GM20431 (cell line): Measurements from ENCODE around the gene MARCKSL1.

Experiments used
- in situ Hi-C: fragments of 300-500 bp; cut with MseI, MboI; formaldehyde crosslinking; loops from one replicate; pipeline ENCODE4 v1.15.0; 2020; ENCODE audit warnings: low sequenced_read_pairs; ENCODE audit not compliant: unreplicated experiment

MARCKSL1 gene

DNA sequence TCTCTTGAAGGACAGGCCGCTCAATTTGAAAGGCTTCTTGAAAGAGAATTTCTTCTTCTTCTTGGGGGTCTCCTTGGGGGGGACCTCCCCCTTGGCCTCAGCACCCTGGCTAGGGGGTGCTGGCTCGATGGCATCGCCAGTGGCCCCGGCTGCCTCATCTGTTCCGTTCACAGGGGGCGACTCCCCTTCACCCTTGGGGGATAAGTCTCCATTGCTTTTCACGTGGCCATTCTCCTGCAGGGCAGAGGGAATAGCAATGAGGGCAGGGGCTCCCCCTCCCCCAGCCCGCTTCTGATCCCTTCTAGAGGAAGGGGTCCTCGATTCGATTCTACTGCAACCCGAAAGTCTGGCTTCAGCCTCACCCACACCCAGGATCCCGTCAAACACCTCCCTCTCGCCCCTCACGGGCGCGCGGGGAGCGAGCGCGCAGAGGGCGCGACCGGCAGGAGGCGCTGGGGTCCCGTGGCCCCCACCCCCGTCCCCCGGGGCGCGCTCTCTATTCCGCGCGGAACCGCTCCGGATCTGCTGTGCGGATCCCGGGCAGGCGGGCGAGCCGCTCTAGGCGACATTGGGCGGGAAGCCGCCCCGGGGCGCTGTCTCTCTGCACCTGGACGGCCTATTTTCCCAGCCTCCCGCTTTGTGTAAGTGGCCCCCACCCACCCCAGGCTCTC, 1.0 kb downstream of the MARCKSL1 start:
- in situ Hi-C loops = no loop called here

DNA sequence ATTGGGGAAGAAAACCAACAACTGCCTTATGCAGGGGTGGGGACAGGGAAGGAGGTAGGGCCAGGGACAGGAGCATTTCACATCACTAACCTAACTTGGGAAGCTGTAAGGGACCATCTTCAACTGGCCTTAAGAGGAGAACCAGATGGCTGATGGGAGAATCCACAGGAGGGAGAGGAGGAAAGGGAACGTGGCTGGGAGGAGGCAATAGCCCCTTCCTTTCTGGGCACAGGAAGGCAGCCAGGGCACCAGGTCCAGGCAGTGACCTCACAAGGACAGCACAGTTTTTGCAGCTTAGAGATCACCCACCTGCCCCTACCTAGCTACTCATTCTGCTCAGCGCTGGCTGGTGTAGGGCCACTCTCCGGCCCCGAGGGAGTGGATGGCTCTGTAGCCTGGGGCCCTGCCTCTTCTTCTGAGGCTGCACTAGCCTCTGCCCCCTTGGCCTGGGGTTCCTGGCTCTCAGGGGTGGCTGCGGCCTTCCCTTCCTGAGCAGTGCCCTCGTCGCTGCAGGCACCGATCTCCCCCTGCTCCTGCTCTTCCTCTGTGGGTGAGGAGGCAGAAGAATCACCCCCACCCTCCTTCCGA, 1.7 kb downstream of the MARCKSL1 start:
- in situ Hi-C loops = no loop called here

DNA sequence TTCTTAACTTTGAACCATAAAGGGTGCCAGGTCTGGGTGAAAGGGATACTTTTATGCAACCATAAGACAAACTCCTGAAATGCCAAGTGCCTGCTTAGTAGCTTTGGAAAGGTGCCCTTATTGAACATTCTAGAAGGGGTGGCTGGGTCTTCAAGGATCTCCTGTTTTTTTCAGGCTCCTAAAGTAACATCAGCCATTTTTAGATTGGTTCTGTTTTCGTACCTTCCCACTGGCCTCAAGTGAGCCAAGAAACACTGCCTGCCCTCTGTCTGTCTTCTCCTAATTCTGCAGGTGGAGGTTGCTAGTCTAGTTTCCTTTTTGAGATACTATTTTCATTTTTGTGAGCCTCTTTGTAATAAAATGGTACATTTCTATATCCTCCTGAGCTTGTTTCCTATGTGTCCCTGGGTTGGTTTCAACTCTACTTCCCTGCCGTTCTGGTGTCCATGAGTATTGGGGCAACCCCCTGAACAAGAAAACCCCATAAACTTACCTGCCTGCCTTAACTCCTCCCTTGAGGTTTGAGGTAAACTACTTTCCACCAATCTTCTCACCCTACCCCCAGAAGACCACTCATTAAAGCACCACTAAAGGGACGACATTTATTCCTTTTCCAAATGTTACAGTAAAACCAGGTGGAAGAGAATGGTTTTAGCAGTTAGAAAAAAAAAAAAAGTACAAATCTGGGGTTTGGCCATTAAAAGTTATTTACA, 2.6 kb downstream of the MARCKSL1 start:
- in situ Hi-C loops = no loop called here

DNA sequence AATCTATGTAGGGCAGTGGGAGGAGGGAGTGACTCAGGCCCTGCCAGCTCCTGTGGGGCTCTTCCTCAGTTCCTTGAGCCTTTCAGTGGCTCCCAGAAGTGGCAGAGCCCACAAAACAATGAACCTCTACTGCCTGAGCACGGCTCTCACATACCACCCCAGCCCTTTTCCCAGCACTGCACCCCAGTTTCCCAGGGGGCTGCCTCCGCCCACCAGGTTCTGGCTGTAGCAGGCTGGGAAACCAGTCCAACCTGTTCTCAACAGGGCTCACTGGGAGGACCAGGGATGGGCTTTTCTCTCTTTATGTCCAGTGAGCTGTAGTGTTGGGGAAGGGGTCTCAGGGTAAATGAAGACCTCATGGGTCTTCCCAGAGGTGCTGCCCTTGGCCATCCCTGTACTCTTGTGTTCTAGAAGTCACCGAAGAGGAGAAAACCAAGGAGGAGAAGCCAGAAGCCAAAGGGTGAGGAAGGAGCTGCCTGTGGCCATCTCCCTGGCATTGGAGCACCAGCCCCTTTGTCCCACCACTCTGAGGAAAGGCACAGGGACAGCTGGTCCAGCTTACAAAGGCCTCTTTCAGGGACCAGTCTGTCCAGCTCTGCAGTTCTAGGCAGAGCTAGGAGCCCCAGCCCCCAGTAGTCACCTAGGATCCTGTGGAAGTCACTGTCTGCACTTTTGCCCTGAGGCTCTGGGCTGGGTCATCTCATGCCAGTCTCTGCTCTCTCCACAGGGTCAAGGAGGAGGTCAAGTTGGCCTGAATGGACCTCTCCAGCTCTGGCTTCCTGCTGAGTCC, 3.5 kb downstream of the MARCKSL1 start:
- in situ Hi-C loops = no loop called here

DNA sequence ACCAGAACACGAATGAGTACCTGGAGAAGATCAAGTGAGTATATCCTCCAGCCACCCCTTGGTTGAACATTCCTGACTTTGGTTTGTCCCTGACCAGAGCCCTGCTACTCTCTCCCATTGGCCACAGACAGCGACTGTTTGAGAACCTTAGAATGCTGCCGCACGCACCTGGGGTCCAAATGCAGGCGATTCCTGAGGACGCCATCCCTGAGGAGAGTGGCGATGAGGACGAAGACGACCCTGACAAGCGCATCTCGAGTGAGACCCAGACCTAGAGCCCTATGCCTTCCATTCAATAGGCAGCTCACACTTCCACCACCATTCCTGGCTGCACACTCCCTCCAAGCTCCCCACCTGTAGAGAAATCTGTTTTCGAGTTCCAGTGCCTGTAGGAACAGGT, 4.5 kb downstream of the MARCKSL1 start:
- in situ Hi-C loops = no loop called here

DNA sequence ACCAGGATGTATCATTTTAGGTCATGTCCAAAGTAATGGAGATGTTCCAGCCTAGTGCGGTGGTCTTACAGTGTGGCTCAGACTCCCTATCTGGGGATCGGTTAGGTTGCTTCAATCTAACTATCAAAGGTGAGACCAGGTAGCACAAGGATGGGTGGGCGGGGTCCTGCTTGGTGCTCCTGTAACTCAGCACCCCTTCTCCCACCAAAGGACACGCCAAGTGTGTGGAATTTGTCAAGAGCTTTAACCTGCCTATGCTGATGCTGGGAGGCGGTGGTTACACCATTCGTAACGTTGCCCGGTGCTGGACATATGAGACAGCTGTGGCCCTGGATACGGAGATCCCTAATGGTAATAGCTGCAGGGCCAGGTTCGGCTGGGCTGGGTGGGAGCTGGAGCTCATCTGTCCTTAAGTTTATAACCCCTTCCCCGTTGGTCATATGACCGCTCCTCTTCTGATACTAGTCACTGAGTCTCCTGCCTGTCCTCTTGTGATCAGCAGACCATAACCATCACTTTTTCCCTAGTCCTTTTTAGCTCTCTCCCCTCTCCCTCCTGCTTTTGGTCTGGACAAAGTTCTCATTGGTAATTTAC, 5.4 kb downstream of the MARCKSL1 start:
- in situ Hi-C loops = no loop called here

DNA sequence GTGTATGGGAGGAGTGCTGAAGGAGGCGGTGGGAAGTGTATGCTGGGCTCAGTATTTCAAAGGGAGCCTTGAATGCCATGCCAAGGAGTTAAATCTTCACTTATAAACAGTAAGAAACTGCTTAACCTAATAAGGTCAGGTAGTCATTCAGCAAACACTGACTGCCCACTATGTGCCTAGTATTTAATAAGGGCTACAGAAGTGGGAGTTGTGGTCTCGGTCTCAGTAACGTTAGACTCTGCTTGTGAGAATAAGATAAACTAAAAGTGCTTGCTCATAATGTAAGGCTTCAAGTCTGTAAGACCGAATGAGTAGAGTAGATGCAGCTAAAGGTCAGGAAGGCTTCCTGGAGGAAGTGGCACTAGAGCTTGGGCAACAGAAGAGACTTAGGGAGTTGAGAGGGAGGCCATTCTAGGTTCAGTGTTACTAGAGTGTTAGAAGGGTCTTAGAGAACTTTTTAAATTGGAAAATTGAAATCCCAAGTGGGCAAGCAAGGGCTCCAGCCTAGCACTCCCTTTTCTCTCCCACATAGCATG, 6.0 kb downstream of the MARCKSL1 start:
- in situ Hi-C loops = no loop called here

DNA sequence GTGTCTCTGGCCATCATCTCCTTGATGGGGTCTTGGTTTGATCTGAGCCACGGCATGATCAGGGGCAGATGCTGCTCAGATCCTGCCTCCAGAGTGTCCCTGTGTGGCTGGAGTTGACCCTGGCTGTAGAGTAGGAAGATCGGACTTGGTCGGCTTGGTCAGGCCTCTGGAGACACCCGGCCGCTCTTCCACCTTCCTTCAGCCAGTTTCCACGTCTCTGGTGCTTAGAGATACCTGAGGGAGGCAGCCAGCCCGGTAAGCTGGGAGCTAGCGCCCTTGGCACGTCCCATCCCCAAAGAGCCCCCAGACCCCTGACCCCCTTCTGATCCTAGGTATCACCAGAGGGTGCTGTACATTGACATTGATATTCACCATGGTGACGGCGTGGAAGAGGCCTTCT, 8.8 kb downstream of the MARCKSL1 start:
- in situ Hi-C loops = no loop called here

DNA sequence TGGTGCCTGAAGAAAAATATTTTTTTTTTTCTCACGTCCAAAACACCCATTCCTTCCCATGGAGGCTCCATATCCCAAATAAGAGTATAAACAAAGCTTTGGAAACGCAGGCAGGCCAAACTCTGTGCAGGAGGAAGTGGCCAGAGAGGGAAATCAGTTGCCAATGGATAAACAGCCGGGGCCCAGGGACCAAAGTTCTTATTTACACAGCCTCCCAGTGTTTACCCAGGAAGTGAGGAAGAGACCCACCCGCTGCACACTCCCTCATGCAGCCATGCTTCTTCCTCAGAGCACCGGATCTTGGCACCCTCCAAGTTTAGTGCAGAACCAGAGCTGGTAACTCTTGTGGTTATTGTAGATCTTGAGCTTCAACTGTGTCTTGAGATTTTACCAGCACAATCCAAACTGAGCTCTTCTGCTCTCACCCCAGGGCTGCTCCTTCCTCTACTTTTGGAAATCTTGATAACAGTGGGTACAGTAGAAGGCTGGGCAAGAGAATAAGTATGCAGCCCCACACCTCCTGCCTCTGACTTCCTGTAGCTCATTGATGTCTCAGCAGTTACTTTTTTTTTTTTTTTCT, 14.2 kb downstream of the MARCKSL1 start:
- in situ Hi-C loops = no loop called here

DNA sequence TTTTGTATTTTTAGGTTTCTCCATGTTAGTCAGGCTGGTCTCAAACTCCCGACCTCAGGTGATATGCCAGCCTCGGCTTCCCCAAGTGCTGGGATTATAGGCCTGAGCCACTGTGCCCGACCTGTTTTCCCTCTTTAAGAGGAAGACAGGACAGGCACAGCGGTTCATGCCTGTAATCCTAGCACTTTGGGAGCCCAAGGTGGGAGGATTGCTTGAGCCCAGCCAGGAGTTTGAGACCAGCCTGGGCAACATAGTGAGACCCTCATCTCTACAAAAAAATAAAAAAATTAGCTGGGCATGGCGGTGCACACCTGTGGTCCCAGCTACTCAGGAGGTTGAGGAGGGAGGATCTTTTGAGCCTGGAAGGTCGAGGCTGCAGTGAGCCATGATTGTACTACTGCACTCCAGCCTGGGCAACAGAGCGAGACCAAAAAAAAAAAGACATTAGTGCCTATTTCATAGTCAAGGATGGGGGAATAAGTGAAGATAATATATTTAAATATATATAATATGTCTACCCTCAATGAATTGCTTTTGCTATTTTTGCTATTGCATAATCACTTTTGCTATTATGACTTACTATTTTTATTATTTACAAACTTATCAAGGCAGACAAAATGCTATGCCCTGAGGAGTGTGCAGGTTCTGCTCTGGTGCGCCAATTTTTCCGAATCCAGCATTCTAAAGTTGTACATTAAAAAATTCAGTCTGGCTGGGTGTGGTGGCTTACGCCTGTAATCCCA, 17.7 kb downstream of the MARCKSL1 start:
- in situ Hi-C loops = no loop called here

DNA sequence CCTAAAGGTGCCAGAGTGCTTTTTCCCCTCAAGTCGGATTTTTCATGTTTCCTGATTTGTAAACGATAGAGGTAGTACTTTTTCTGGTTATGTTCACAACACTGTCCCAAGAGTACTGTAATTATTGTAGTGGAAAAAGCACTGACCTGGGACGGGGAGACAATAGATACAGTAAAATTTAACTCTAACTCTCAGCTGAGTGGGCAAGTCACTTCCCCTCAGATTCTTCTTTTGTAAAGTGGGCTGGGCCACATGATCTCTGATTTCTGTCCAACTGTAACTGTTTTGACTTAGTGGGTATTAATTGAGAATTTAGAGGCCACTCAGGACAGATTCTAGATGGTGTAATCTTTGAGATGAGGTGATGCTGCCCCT, 19.1 kb downstream of the MARCKSL1 start:
- in situ Hi-C loops = no loop called here

DNA sequence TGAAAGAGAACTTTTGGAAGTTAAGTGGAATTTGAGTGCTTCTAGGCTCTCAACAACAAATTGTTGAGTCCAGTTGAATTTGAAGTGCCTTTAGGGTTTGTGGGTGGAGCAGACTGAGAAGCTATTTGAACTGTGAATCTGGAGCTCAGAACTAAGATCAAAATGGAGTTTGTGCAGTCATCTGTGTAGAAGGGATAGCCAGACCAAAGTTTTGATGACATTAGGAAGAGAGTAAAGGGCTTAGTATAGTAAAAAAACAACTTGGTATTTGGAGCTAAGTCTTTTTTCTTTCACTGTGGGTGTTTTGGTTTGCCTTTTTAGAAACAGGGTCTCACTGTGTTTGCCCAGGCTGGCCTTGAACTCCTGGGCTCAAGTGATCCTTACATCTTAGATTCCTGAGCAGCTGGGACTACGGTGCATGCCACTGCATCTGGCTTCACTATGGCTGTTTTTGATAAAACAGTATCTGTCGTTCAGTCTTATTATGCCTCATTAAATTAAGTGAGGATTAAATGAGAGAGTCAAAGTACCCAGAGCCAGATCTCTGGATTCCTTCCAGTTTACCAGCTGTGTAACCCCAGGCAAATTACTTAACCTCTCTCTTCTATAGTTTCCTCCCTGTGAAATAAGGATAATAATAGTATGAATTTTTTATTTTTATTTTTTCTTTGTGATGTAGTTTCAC, 24.2 kb downstream of the MARCKSL1 start:
- in situ Hi-C loops = no loop called here

DNA sequence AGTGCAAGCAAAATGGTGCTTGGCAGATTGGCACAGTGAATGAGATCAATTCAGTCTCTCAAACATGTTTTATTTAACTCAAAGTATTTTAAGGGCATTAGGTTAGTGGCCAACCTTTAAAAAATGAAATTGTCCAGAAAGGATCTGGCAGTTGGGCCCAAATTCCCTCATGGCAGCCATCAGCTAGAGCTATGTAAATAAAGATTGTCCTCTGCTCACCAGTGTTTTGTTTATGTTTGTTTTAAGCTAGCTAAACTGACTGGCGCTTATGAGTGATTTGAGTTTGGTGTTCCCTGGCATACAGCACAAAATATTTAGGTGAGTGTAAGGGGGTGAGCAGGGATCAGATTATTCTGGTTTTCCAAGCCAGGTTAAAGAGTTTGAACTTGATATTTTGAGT, 26.1 kb downstream of the MARCKSL1 start:
- in situ Hi-C loops = no loop called here

DNA sequence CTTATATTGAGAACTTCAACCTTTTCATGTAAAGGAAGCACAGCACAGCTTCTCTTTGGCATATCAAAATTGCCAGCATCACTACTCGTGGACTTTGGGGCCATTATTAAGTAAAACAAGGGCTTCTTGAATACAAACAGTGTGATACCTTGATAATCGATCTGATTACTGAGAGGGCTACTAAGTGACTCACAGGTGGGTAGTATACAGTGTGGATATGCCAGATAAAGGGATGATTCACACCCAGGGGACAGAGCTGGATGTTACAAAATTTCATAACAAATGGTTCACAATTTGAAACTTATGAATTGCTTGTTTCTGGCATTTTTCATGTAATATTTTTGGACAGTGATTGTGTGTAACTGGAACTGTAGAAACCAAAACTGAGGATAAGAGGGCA, 28.7 kb downstream of the MARCKSL1 start:
- in situ Hi-C loops = no loop called here

DNA sequence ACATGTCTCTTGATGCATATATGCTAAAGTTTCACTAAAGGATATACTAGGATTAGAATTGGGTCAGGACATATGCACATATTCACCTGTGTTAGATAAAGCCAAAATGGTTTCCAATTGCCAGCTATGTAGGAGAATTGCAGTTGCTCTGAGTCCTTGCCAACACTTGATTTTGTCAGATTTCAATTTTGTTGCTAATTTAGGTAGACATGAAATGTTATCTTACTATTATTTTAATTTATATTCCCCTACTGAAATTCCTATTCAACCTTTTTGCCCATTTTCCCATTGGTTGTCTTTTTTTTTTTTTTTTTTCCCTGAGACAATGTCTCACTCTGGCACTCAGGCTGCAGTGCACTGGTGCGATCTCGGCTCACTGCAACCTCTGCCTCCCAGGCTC, 30.7 kb downstream of the MARCKSL1 start:
- in situ Hi-C loops = no loop called here

DNA sequence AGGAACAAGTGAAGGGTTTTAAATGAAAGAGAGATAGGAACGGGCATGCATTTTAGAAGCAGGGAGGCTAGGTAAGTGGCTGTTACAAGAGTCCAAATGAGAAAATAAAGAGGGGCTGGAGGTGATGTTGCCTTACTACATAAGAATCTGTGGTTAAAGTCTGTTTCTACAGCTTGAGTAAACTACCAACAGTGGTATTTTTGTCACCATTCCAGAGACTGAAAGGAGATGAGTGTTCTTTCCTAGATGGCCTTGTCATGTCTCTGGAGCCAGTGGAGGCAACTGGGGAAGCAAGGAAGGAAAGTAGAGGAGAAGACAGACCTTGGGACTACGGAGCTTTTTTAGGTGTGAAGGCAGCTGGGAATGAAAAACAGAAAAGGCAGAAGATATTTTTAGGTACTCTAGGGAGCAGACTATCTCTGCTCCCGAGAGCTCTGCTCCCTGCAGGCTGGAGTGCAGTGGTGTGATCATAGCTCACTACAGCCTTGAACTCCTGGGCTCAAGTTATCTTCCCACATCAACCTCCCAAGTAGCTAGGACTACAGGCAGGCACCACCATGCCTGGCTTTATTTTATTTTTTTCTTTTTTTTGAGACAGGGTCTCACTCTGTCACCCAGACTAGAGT, 31.9 kb downstream of the MARCKSL1 start:
- in situ Hi-C loops = no loop called here

DNA sequence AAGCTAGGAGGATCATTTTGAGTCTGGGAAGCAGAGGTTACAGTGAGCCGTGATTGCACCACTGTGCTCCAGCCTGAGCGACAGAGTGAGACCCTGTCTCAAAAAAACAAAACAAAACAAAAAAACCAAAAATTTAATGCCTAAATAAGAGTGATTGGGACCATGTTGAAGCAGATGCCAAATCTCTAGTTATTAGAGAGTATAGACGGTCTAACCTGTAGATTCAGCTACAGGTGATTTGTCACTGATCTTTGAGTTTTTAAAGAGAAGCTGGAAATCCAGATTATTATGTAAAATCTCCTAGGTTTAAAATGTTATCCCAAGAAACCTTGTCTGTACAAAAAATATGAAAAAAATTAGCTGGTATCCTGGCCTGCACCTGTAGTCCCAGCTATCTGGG, 32.7 kb downstream of the MARCKSL1 start:
- in situ Hi-C loops = no loop called here

DNA sequence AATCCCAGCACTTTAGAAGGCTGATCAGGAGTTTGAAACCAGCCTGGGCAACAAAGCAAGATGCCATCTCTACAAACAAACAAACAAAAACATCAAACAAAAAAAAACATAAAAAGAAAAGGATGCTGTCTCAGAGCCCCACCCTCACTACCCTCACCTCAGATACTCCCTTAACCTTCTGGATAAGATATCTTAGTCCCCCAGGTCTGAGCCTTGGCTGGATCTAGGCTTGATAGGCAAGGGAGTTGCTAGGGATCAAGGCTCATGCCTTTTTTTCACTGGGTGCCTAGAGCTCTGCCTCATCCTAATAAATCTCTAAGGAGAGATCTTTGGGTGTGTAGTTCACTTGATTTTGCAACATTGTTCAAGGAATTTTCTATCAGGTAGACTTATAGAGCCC, 36.7 kb downstream of the MARCKSL1 start:
- in situ Hi-C loops = no loop called here
